HG03175 (cell line): ENCODE measurements around the gene DMRT2.

Experiments
- ATAC-seq: cut with Tn5 transposase; IDR thresholded peaks from one replicate; pipeline ENCODE4 v1.9.1; 2021; ENCODE audit warnings: mild to moderate bottlenecking, moderate library complexity; ENCODE audit not compliant: unreplicated experiment

Gene DMRT2

DNA sequence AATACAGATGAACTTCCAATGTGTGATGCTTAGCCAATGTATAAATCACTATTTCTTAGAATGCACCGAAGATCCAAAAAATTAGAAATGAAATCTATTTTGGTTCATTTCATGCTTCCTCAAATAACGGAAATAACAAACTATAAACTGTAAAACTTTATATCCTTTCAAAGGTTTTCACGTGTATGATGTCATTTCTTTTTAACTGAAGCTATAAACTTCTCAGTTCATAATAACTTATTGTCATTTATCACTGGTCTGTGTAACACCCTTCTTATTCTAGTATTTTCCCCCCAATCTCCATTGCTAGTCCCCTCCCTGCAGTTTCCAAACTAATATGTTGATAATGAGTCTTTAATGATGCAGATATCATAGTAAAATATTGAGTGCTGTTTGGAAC, 36.4 kb downstream of the DMRT2 start:
- no peak for ATAC-seq

DNA sequence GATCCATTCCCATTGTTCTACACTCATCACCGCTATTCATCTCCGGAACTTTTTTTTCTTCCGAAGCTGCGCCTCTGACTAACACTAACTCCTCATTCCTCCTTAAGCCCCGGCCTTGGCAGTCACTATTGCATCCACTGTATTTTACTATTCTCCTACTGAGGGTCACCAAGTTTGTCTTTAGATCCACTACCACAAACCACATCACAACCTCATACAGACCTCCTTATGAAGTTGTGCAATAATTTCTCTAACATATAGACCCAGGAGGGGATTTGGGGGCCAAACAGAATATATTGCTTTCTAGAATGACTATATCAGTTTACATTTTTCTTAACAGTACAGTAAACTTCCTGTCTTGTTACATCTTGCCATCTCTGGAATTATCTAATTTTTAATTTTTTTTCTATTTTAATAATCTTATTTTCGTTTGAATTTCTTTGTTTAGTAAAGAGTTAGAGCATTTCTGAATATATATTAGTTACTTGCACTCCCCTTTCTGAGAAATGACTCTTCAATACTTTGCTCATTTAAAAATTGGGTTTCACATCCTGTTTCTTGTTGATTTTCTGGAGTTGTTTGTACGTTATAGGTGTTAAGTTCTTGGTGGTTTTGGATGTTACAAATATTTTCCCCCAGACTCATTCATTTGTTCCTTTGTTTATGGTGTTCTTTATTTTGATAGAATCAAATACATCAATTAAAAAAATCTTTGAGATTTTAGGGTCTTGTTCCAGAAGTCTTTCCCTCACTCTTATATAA, 37.1 kb downstream of the DMRT2 start:
- peak; percentile 74 for ATAC-seq

DNA sequence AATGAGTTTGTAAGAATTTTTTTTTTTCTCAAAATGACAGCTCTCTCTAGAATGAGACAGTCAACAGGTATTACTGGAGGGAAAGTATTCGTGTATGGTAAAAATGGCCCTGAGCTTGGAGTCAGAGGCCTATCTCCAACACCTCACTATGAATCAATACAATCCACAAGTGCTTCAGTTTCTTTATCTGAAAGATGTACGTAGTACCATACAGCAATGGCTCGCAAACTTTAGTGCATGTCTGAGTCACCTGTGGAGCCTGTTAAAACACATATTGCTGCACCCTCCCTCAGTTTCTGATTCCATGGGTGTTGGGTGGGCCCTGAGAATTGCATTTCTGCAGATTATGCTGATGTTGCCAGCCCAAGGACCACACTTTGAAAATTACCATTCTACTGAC, 44.6 kb downstream of the DMRT2 start:
- ATAC-seq = no peak

DNA sequence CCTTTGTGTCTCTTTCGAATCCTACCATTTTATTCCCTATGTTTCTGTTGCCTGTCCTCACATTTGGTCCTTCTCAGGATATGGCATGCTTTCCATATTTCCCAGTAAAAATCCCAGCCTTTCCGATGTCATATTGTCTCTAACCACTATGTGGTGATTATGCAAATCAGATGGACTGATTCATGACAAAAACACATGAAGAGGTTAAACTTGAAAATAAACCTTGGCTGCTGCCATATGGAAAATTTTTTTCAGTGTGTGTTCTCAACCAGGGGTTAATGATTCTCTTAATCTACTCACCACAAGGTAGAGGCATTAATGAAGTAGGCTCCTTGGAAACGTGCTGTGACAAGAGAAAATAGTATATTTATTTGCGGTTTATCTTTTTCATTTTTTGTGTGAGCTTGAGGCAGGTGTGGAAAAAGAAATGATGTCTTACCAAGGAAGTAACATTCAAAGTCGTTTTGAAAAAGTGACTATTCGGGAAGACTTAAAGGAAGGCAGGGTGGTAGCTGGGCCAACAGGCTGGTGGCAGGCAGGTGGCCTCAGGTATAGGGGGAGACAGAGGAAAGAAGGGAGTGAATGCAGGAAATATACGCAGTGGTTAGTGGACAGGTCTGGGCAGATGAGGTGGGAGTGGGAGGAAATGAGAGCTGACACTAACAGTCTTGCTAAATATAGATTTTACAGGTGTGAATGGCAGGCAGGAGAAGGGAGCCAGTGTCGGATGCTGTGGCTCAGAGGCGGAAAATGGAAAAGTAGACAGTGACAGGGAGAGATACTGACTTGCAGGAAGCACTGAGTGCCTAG, 46.2 kb downstream of the DMRT2 start:
- ATAC-seq = no peak

DNA sequence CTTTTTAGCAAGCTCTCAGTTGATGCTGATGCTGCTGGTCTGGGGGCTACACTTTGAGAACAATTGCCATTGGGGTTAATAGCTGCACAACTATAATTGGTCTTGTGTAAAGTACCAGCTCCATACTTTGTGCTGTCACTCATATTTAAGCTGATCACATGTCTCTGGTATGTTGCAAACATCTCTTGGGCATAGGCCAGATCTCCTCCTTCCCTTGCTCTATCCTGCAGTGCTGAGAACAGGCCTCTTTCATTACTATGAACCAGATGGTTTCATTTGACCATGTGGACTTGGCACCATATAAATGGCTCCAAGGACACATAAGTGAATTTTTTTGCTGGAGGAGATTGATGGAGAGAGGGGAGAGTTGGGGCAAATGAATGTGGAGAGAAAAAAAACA, 48.4 kb downstream of the DMRT2 start:
- no peak for ATAC-seq

DNA sequence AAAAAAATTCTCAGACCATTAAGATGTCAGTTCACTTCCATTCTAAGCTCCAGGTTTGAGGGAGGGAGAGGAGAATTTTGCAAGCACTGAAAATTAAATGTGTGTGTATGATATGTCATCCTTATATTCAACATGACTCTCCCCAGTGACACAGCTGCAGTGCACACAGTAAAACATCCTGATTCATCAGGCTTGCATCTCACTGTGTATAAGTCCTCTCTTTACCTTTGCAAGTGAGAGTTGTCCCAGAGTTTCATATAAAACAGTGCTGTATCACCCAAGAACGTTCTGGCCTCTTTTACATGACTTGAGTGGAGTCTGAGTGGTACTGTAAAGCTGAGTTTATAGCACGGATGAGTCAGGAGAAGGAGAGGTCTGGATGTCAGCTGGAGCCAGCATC, 50.0 kb downstream of the DMRT2 start:
- no peak for ATAC-seq

DNA sequence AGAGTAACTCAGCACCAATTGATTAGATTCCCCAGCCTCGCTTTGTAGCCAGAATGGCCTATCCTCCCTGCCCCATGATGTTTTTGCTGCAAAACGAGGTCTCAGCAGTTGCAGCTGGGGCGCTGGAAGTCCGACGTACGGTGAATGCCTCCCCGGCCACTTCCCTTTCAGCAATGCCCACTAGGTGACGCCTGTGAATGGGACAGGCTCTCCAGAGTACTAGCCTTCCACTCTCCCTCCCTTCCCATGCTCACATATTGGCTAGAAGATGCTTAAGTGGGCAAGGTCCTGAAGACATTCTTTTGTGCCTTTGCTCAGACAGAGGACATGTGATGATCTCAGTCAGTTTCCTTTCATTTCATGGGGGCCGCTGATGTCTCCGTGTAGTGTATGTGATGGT, 50.8 kb downstream of the DMRT2 start:
- ATAC-seq = no peak

DNA sequence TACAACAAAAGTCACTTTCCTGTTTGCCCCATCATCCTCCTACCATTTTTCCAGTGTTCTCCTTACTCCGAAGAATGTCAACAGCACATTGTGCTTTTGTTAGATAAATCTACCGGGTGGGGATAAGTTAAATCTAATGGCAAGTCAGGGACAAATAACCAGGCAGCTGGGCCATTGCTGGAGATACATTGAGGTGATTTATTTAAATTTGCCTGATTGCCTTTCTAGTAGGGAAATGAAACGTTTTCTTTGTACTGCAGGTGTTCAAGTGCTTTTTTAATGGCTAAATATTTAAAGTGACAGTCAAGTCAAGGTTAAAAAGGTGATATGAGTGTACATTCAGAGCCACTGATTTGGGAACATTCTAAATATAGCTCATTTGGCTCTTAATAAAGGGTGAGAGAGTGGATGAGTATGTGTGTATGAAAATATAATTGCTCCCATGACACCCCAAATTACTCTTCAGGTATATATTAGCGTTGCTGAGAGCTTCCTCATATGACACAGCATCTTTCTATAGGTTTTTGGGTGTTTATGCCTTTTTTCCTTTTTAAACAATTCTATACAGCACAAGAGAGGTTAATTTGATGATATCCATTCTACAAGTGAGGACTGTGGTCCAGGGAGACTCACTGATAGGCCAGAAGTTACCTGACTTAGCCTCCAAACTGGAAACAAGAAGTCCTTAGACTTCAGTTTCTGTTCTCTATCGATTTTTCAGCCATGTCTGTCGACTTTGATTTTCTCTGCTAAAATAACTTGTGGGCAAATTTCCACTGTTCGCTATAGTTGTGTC, 51.9 kb downstream of the DMRT2 start:
- no peak for ATAC-seq

DNA sequence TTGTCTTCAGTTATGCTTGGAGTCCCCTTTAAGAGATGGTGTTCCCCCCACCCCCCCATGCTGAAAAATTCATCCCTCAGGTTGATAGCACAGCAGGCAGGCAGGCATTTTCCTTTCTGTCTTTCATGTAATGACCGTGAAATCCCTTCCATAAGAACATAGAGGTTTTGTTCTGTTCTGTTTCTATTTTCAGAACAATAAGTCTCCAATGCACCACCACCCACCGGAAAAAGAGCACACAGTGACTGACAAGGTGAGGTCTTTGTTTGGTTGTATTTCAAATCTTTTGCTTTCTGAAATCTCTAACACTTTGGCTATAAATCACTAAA, 52.4 kb downstream of the DMRT2 start:
- no peak for ATAC-seq
